Stimulated activated CD8-positive, alpha-beta memory T cell treated with anti-CD3 and anti-CD28 coated beads, Interleukin-12 subunit alpha, Interleukin-12 subunit beta, amount 100 ng/mL, for 4 hours (primary cell): ENCODE measurements around the gene ZNF260.
A peak's percentile ranks its signal among the peaks of the same experiment; 100 is the strongest.

Source experiments
- DNase-seq: peaks from one replicate; pipeline ENCODE4 v3.0.0-alpha.2; 2020; ENCODE audit warnings: low read depth

ZNF260 gene

DNA sequence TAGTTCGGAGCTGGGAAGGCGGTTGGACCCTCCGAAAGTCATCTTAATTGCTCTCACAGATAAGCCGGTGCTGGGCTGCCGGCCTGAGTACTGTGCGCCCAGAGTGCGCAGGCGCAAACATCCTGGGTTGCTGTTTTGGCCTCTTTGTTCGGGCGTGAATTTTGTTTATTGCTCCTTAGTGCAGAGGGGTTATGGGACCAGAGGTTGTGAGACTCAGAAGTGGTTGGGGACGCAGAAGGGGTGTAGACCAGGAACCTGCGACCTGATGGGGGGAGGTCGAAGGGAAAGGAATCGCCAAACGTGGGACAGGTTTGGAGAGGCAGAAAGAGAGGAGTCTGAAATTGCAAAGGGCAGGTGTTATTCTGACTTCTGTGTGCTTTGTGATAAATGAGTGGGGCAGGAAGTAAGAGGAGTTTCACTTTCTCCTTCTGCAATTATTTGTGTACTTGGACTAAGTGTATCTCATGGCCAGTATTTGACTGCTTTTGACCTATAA, 38.1 kb downstream of the ZNF260 start:
- no peak for DNase-seq

DNA sequence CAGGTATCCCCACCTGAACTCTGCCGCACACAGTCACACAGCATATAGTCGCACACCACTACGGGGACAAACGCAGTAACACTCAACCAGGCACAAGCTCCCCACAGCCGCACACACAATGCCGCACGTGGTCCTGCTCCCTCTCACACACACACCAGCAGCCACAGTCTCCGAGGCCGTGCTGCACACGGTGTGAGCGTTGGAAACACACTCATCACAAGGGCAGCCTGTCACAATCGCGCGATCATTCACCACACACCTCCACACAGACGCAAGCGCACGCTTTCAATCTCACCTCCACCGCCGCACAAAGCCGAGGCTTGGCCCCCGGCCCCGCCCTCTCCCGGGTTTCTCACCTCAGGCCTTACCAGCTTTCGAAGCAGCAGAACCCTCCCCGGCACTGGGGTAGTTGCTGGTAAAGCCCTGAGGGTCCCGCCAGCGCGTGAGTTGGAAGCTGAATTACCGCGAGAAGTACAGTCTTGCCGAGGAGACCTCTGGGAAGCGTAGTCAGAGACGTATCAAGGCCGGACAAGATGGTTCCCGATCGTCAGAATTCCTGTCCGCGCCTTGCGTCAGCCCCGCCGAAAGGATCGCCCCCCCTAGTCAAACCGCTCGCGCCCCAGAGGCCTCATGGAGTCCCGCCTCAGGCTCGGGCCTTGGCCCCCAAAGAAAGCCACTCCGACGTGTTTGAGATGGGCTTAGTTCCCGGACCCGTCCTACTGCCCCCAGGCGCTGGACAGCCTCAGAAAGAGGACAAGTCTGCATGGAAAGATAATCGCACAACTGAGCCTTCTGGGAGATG, 38.8 kb downstream of the ZNF260 start, which contains the start of gene ZNF566:
ZNF566 (minus strand) TSS at position 444 of the 802 bp plus-strand sequence. CDS start 13,004 bp downstream, outside the sequence.
- DNase-seq = peak; percentile 86

DNA sequence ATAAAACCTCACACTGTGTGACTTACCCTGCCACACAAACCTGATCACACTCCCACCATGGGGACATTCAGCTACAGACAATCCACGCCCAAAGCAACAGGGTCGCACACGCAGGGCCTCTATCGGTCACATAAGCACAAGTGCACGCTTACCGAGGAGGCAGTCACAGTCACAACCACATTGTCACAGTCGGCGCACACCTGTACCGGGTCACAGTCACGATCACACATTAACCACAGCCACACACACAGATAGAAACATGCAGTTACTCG, 39.3 kb downstream of the ZNF260 start:
- DNase-seq = no peak

DNA sequence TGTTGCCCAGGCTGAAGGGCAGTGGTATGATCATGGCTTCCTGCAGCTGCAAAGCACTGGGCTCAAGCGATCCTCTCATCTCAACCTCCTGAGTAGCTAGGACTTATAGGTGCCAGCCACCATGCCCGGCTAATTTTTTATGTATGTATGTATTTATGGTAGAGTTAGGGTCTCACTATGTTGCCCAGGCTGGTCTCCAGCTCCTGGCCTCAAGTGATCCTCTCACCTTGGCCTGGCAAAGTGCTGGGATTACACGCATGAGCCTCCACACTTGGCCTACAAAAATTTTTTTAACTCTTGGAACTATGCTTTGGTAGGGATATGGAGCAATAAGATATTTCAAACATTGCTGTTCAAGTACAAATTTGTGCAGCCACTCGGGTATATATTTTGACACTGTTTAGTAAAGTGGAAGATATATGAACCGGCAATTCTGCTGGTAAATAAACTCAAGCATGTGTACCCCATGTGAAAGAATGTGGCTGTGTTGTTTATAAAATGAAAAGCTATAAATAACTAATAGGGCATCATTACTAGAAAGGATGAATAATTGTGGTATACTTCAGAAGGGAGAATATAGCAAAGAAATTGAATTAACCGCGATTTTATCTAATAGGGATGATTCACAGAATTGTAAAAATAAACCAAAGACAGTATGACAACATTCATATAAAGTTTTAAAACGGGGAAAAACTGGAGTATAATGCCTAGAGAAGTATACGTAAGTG, 39.8 kb downstream of the ZNF260 start:
- DNase-seq = no peak

DNA sequence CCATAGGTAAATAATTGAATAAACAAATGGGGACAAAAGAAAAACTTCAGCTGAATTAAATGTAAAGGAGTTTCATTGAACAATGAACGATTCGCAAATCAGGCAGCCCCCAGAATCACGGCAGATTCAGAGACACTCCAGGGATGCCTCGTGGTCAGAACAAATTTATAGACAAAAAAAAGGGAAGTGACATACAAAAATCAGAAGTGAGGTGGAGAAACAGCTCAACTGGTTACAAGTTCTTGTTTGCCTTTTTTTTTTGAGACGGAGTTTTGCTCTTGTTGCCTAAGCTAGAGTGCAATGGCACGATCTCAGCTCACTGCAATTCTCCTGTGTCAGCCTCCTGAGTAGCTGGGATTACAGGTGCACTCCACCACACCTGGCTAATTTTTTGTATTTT, 44.4 kb downstream of the ZNF260 start:
- no peak for DNase-seq

DNA sequence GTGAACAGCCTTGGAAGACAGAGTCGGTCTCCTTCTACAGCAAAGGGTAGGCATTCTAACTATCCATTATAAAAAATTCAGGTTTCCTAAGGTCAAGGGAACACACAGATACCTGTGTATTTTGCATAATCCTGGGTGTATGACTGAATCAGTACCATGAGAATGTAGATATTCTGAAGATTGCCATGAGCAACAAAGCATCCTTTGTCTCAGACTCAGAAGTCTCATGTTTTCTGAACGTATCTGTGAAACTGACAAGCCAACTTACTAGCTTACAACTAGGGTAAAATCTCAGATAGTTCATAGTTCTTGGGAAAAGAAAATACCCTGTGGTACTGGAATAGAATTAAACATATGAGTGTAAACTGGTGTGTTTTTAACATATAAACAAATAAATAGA, 45.2 kb downstream of the ZNF260 start:
- no peak for DNase-seq
